Mesendoderm (in vitro differentiated cells): ENCODE results near the gene DAB2IP.

ENCODE experiments used
- DNase-seq: peaks from one replicate; pipeline ENCODE4 v3.0.0; 2013
- H2AK5ac ChIP-seq: 2 replicates; pipeline ENCODE4 v1.6.1; 2013; ENCODE audit warnings: low read length, inconsistent platforms
- H2BK120ac ChIP-seq: 2 replicates; pipeline ENCODE4 v1.6.1; 2013; ENCODE audit warnings: low read depth, mild to moderate bottlenecking, low read length, moderate library complexity, mixed read lengths
- H2BK15ac ChIP-seq: replicated peaks from 2 replicates; pipeline ENCODE4 v1.6.1; 2013; ENCODE audit warnings: low read depth, mild to moderate bottlenecking, moderate library complexity
- H2BK5ac ChIP-seq: 2 replicates; pipeline ENCODE4 v1.6.1; 2013; ENCODE audit warnings: low read length, inconsistent platforms
- H3K18ac ChIP-seq: 2 replicates; pipeline ENCODE4 v1.6.1; 2013; ENCODE audit warnings: mild to moderate bottlenecking, low read length, mixed read lengths
- H3K23ac ChIP-seq: one replicate; pipeline ENCODE4 v1.6.1; 2013; ENCODE audit warnings: low read length
- H3K27ac ChIP-seq: 2 replicates; pipeline ENCODE4 v1.5.1; 2013; ENCODE audit warnings: low read depth, mild to moderate bottlenecking, inconsistent platforms, low read length, moderate library complexity
- H3K27me3 ChIP-seq: 2 replicates; pipeline ENCODE4 v1.6.1; 2013; ENCODE audit warnings: low read length, control low read depth, mild to moderate bottlenecking, inconsistent platforms; ENCODE audit not compliant: insufficient read depth, poor library complexity
- H3K36me3 ChIP-seq: 2 replicates; pipeline ENCODE4 v1.6.1; 2013; ENCODE audit warnings: low read length, inconsistent platforms; ENCODE audit not compliant: control insufficient read depth, insufficient read depth
- H3K4ac ChIP-seq: one replicate; pipeline ENCODE4 v1.6.1; 2013; ENCODE audit warnings: low read depth, mild to moderate bottlenecking, low read length, moderate library complexity
- H3K4me1 ChIP-seq: 2 replicates; pipeline ENCODE4 v1.6.1; 2013; ENCODE audit warnings: low read depth, low read length, inconsistent platforms; ENCODE audit not compliant: control insufficient read depth
- H3K4me2 ChIP-seq: 2 replicates; pipeline ENCODE4 v1.6.1; 2013; ENCODE audit warnings: low read length
- H3K4me3 ChIP-seq: 2 replicates; pipeline ENCODE4 v1.5.1; 2013; ENCODE audit warnings: mild to moderate bottlenecking, low read length
- H3K56ac ChIP-seq: one replicate; pipeline ENCODE4 v1.6.1; 2013; ENCODE audit warnings: low read length
- H3K79me1 ChIP-seq: 2 replicates; pipeline ENCODE4 v1.6.1; 2013; ENCODE audit warnings: low read length, inconsistent platforms
- H3K79me2 ChIP-seq: 2 replicates; pipeline ENCODE4 v1.6.1; 2013; ENCODE audit warnings: mild to moderate bottlenecking, low read length; ENCODE audit not compliant: control insufficient read depth, insufficient read depth
- H3K9ac ChIP-seq: 2 replicates; pipeline ENCODE4 v1.6.1; 2013; ENCODE audit warnings: low read length, inconsistent platforms
- H4K5ac ChIP-seq: one replicate; pipeline ENCODE4 v1.6.1; 2013; ENCODE audit warnings: low read length
- H4K8ac ChIP-seq: one replicate; pipeline ENCODE4 v1.6.1; 2013; ENCODE audit warnings: low read depth, mild to moderate bottlenecking, control low read depth, low read length, moderate library complexity
- WGBS: extraction: QIAGEN DNeasy Blood & Tissue Kit; methylation state at CpG from one replicate; pipeline ENCODE4 v1.1.7; 2013; ENCODE audit warnings: low lambda C conversion rate, missing lambda C conversion rate; ENCODE audit not compliant: insufficient coverage; ENCODE audit errors: extremely low coverage; 5-methylcytosine and 5-hydroxymethylcytosine counted together

Gene DAB2IP

GRCh38 chr9:121815084-121815483 lies 163.7 kb downstream of the DAB2IP start:
- H2BK5ac ChIP-seq, result no peak overlapping the region
- no CpG with 5 or more reads among the region's 6 CpGs for WGBS

DNA sequence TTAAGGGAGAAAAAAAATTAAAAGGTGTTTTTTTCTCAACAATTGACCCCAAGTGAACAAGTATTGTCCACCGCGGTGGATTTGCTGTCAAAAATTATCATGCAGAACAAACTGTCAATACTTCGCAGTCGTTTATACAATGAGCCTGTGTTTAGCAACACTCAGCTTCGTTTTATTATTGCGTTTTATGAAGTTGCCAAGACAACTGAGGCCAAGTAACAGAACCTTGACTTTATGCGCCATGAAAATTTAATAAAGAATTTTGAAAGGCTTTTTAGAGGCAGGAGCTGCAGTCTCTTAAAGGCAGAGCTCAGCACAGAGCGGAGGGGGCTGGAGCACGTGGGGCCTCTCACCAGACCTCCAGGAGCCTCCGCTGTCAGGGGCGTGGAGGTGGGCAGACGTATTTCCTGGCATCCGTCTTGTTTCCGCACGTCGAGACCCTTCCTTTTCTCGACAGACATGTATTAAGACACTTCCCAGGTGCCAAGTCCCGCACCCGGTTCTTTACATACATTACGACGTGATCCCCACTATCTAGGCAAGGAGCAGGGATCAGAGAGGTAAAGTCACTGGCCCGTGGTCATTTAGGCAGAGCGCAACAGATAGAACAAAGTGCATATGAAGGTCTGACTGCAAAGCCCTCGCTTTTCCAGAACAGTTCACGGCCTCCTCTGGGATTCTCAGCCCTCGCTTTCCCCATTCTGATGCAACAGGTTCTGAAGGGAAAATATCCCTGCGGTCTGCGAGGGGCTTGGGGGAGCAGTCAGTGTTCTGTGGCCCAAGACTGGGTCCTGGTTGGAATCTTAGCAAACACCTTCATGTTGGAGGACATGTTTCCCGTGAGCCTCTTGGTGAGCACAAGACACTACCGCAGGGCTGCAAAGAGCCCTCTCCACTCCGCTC lies 164.4 kb downstream of the DAB2IP start:
- Histone ChIP-seq H3K23ac (no peak overlapping the region), H2BK120ac (no peak overlapping the region), H2AK5ac (no peak overlapping the region), H4K8ac (no peak overlapping the region), H3K27me3 (no peaks in the 10 kb centered on the region), H3K4me1 (peaks cover 16% of the 10 kb centered on the region), H3K36me3 (no peaks in the 10 kb centered on the region), H3K79me2 (no peaks in the 10 kb centered on the region), H3K56ac (no peak overlapping the region), H3K27ac (no peak overlapping the region), H3K18ac (no peak overlapping the region), H2BK5ac (no peak overlapping the region), H3K4me3 (no peak overlapping the region), H3K4me2 (no peak overlapping the region), H3K9ac (no peak overlapping the region), H4K5ac (no peak overlapping the region), H3K79me1 (no peaks in the 10 kb centered on the region), H2BK15ac (no peak overlapping the region), H3K4ac (no peak overlapping the region)
- WGBS, result no CpG with 5 or more reads among the region's 31 CpGs
- no peak for DNase-seq

More at GRCh38 chr9:121815084-121815483, 163.7 kb downstream of the DAB2IP start:
- Histone ChIP-seq H3K36me3 (no peaks in the 10 kb centered on the region), H4K8ac (no peak overlapping the region), H4K5ac (no peak overlapping the region), H3K27me3 (no peaks in the 10 kb centered on the region), H3K23ac (no peak overlapping the region), H3K4me1 (peaks cover 11% of the 10 kb centered on the region), H3K27ac (no peak overlapping the region), H2BK120ac (no peak overlapping the region), H2AK5ac (no peak overlapping the region), H3K4me2 (no peak overlapping the region), H3K9ac (no peak overlapping the region), H3K79me2 (no peaks in the 10 kb centered on the region), H3K4me3 (no peak overlapping the region), H3K79me1 (no peaks in the 10 kb centered on the region), H3K18ac (no peak overlapping the region), H3K56ac (no peak overlapping the region), H3K4ac (no peak overlapping the region), H2BK15ac (no peak overlapping the region)
- no peak for DNase-seq

- Histone ChIP-seq H2BK120ac (no peak overlapping the region), H3K79me1 (no peaks in the 10 kb centered on the region), H2BK5ac (no peak overlapping the region), H3K36me3 (no peaks in the 10 kb centered on the region), H3K4ac (no peak overlapping the region), H3K4me3 (no peak overlapping the region), H2BK15ac (no peak overlapping the region), H3K23ac (no peak overlapping the region), H3K4me2 (no peak overlapping the region), H4K5ac (no peak overlapping the region), H3K79me2 (no peaks in the 10 kb centered on the region), H3K4me1 (peaks cover 16% of the 10 kb centered on the region), H3K9ac (no peak overlapping the region), H2AK5ac (no peak overlapping the region), H3K27me3 (no peaks in the 10 kb centered on the region), H3K18ac (no peak overlapping the region), H4K8ac (no peak overlapping the region), H3K56ac (no peak overlapping the region), H3K27ac (no peak overlapping the region)
- no peak for DNase-seq
- WGBS, result no CpG with 5 or more reads among the region's 23 CpGs
These were observed 165.0 kb downstream of the DAB2IP start for GRCh38 chr9:121816449-121816817.

DNA sequence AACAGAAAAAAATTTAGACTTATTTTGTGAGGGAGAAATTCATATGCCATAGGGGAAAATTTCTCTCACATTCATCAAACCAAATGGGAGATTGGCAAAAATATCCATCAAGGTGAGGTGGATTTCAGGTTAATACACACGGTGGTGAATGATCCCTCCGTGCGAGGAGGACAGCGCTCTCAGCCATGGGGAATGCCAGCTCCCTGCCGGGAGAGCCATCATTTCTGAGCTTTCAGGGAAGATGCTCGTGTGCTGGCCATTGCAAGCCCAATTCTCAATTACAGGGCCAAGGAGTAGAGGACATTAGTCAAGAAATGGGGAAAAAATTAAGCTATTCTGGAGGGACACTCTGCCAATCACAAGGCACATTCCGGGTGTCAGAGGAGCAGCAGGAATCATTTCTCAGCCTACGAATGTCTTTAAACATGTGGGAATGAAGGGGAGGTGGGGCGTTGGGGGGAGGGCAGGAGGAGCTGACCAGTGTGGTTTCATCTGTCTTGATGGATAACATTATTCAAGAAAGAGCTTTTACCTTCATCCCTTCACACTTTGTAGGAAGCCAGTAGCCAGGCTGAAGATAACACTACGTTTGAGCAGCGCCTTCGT lies 165.5 kb downstream of the DAB2IP start:
- H2BK15ac ChIP-seq, result no peak overlapping the region
- no peak overlapping the region for H3K4ac ChIP-seq
- no peak overlapping the region for H4K8ac ChIP-seq
- no peak overlapping the region for H3K9ac ChIP-seq
- H4K5ac ChIP-seq, result no peak overlapping the region
- WGBS, result no CpG with 5 or more reads among the region's 12 CpGs
- no peaks in the 10 kb centered on the region for H3K36me3 ChIP-seq
- H3K4me2 ChIP-seq, result no peak overlapping the region
- H3K27me3 ChIP-seq, result no peaks in the 10 kb centered on the region
- no peak for DNase-seq
- no peak overlapping the region for H3K56ac ChIP-seq
- no peaks in the 10 kb centered on the region for H3K79me2 ChIP-seq
- no peaks in the 10 kb centered on the region for H3K79me1 ChIP-seq
- H3K23ac ChIP-seq, result no peak overlapping the region
- H2AK5ac ChIP-seq, result no peak overlapping the region
- no peak overlapping the region for H3K18ac ChIP-seq
- no peak overlapping the region for H3K4me3 ChIP-seq
- peaks cover 16% of the 10 kb centered on the region for H3K4me1 ChIP-seq
- no peak overlapping the region for H2BK120ac ChIP-seq
- no peak overlapping the region for H3K27ac ChIP-seq
- H2BK5ac ChIP-seq, result no peak overlapping the region

DNA sequence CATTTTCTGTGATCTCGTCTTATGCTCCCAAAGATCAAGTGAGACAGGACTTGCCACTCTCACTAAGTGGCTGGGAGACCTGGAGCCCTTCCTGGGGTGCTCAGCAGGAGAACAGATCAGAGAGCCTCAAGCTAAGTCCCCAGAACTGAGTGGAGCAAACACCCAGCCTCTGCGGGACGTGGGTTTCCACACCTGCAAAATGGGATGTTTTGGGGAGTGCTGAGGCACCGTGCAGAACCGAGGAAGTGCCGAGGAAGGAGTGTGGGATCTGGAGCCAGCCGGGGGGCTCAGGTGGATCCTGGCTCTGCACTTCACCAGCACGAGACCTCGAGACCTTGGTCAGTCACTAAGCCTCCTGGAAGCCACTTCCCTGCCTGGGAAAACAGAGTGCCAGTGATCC lies 166.0 kb downstream of the DAB2IP start:
- Histone ChIP-seq H3K36me3 (no peaks in the 10 kb centered on the region), H3K79me2 (no peaks in the 10 kb centered on the region), H2BK15ac (no peak overlapping the region), H2BK120ac (no peak overlapping the region), H4K5ac (no peak overlapping the region), H3K4me2 (no peak overlapping the region), H2AK5ac (no peak overlapping the region), H3K18ac (no peak overlapping the region), H3K56ac (no peak overlapping the region), H3K23ac (no peak overlapping the region), H3K4me3 (no peak overlapping the region), H4K8ac (no peak overlapping the region), H3K4ac (no peak overlapping the region), H3K27me3 (no peaks in the 10 kb centered on the region), H2BK5ac (no peak overlapping the region), H3K27ac (no peak overlapping the region), H3K79me1 (no peaks in the 10 kb centered on the region), H3K4me1 (peaks cover 16% of the 10 kb centered on the region), H3K9ac (no peak overlapping the region)
- DNase-seq, result no peak
- WGBS, result no CpG with 5 or more reads among the region's 9 CpGs
